H1 (cell line): ENCODE data around the gene HIGD2A. TPM values are rescaled to one million over a fixed set of nuclear protein-coding genes. Genes with fewer than 3 reads are reported as not detected.

ENCODE experiments used
- CTCF ChIA-PET: fragments of 300-600 bp; sonication (Branson Sonifier 250); formaldehyde crosslinking; loops from one replicate; lab custom pipeline; 2021; ENCODE audit not compliant: partially characterized antibody; lab: Charles Lee
- POLR2A ChIA-PET: fragments of 300-600 bp; sonication (Branson Sonifier 250); formaldehyde crosslinking; loops from one replicate; lab custom pipeline; 2021; ENCODE audit warnings: inconsistent platforms; ENCODE audit not compliant: partially characterized antibody; lab: Charles Lee
- DNase-seq, 2 experiments: peaks; one replicate each; pipeline versions ENCODE4 v3.0.0 to v3.0.0-alpha.2; 2010 to 2022; ENCODE audit warnings: low spot score in 2 of 2, low read depth in 1 of 2, mixed read lengths in 1 of 2
- FAIRE-seq: peaks from 2 replicates; lab custom pipeline; 2011; peaks lifted over from hg19 to GRCh38; lab: Jason Lieb, UNC
- H2AFZ ChIP-seq: 2 replicates; pipeline ENCODE4 v1.8.1; 2012; ENCODE audit warnings: low read length, inconsistent platforms
- H2AK5ac ChIP-seq: 2 replicates; pipeline ENCODE4 v1.6.1; 2013; ENCODE audit warnings: low read depth, low read length
- H2BK120ac ChIP-seq: replicated peaks from 2 replicates; pipeline ENCODE3; 2013; ENCODE audit warnings: low read depth, low read length, inconsistent platforms
- H2BK12ac ChIP-seq: 2 replicates; pipeline ENCODE4 v1.6.1; 2013; ENCODE audit warnings: low read depth, low read length
- H2BK15ac ChIP-seq: 2 replicates; pipeline ENCODE4 v1.6.1; 2013; ENCODE audit warnings: low read length
- H2BK20ac ChIP-seq: 2 replicates; pipeline ENCODE4 v1.6.1; 2013; ENCODE audit warnings: low read length
- H2BK5ac ChIP-seq: 2 replicates; pipeline ENCODE4 v1.6.1; 2013; ENCODE audit warnings: low read depth, low read length
- H3K14ac ChIP-seq: 2 replicates; pipeline ENCODE4 v1.6.1; 2013; ENCODE audit warnings: inconsistent platforms; ENCODE audit not compliant: insufficient read length
- H3K18ac ChIP-seq: 2 replicates; pipeline ENCODE4 v1.6.1; 2013; ENCODE audit warnings: low read length; ENCODE audit errors: extremely low read depth
- H3K23ac ChIP-seq: 2 replicates; pipeline ENCODE4 v1.6.1; 2013; ENCODE audit warnings: inconsistent platforms; ENCODE audit not compliant: insufficient read length
- H3K23me2 ChIP-seq: 2 replicates; pipeline ENCODE4 v1.6.1; 2013; ENCODE audit warnings: low read depth, low read length
- H3K27ac ChIP-seq: 2 replicates; pipeline ENCODE4 v1.6.1; 2011; ENCODE audit warnings: low read depth, low read length, inconsistent platforms
- H3K27me3 ChIP-seq, 4 experiments: replicated peaks in 1 of 4; 1 replicate in 1 of 4; 2 replicates in 3 of 4; pipeline versions ENCODE4 v1.6.1 to v1.8.1; 2011 to 2013; ENCODE audit warnings: low read length in 3 of 4, mild to moderate bottlenecking in 3 of 4, inconsistent platforms in 2 of 4, mixed read lengths in 2 of 4, moderate library complexity in 1 of 4; ENCODE audit not compliant: control insufficient read depth in 3 of 4, insufficient read depth in 3 of 4; ENCODE audit errors: extremely low read depth in 1 of 4
- H3K36me3 ChIP-seq, 4 experiments: 2 replicates each; pipeline versions ENCODE4 v1.6.1 to v1.8.1; 2011 to 2013; ENCODE audit warnings: mild to moderate bottlenecking in 4 of 4, low read length in 3 of 4, moderate library complexity in 2 of 4, control low read depth in 1 of 4, inconsistent platforms in 1 of 4; ENCODE audit not compliant: insufficient read depth in 4 of 4, control insufficient read depth in 2 of 4
- H3K4ac ChIP-seq: replicated peaks from 2 replicates; pipeline ENCODE3; 2013; ENCODE audit warnings: low read length, low read depth, mixed read lengths, inconsistent platforms; ENCODE audit not compliant: insufficient read length
- H3K4me1 ChIP-seq, 4 experiments: replicated peaks in 1 of 4; 1 replicate in 1 of 4; 2 replicates in 3 of 4; pipeline versions ENCODE4 v1.6.1 to v1.8.1; 2011 to 2013; ENCODE audit warnings: low read length in 3 of 4, inconsistent platforms in 2 of 4, mixed read lengths in 1 of 4; ENCODE audit not compliant: insufficient read depth in 4 of 4, control insufficient read depth in 3 of 4
- H3K4me2 ChIP-seq, 2 experiments: 2 replicates each; pipeline versions ENCODE4 v1.6.1 to v1.8.1; 2011 to 2013; ENCODE audit warnings: low read depth in 2 of 2, low read length in 2 of 2, control low read depth in 1 of 2, inconsistent platforms in 1 of 2, mild to moderate bottlenecking in 1 of 2; ENCODE audit not compliant: insufficient read depth in 1 of 2
- H3K4me3 ChIP-seq, 4 experiments: fragments of 200-600, 300-600 bp in 1 of 4; sonication (generic), shearing (Covaris generic), sonication (Bioruptor Twin) in 1 of 4; 2 replicates each; pipeline versions ENCODE4 v1.5.1 to v1.8.1; 2011 to 2016; ENCODE audit warnings: low read length in 4 of 4, low read depth in 3 of 4, control low read depth in 2 of 4, inconsistent platforms in 2 of 4, mild to moderate bottlenecking in 2 of 4, mixed read lengths in 1 of 4, moderate library complexity in 1 of 4; ENCODE audit not compliant: insufficient read depth in 2 of 4; ENCODE audit errors: extremely low read depth in 1 of 4
- H3K56ac ChIP-seq: replicated peaks from 2 replicates; pipeline ENCODE3; 2013; ENCODE audit warnings: low read depth, mild to moderate bottlenecking, mixed read lengths, low read length, inconsistent platforms; ENCODE audit not compliant: insufficient read length
- H3K79me1 ChIP-seq: 2 replicates; pipeline ENCODE4 v1.6.1; 2013; ENCODE audit warnings: low read depth, low read length, control low read depth
- H3K79me2 ChIP-seq, 2 experiments: 2 replicates each; pipeline versions ENCODE4 v1.6.1 to v1.8.1; 2012 to 2013; ENCODE audit warnings: low read length in 2 of 2, mild to moderate bottlenecking in 2 of 2, inconsistent platforms in 1 of 2; ENCODE audit not compliant: insufficient read depth in 2 of 2, control insufficient read depth in 1 of 2
- H3K9ac ChIP-seq, 4 experiments: replicated peaks in 1 of 4; 1 replicate in 1 of 4; 2 replicates in 3 of 4; pipeline versions ENCODE4 v1.6.1 to v1.8.1; 2011 to 2013; ENCODE audit warnings: low read depth in 3 of 4, low read length in 3 of 4, control low read depth in 2 of 4, mild to moderate bottlenecking in 2 of 4, moderate library complexity in 2 of 4, inconsistent platforms in 1 of 4; ENCODE audit errors: extremely low read depth in 1 of 4
- H3K9me3 ChIP-seq, 2 experiments: 2 replicates each; pipeline versions ENCODE4 v1.6.1 to v1.8.1; 2012 to 2013; ENCODE audit warnings: mild to moderate bottlenecking in 2 of 2, moderate library complexity in 2 of 2, control low read depth in 1 of 2, inconsistent platforms in 1 of 2, low read depth in 1 of 2, low read length in 1 of 2, mixed read lengths in 1 of 2; ENCODE audit not compliant: insufficient read depth in 2 of 2
- H4K20me1 ChIP-seq, 2 experiments: replicated peaks in 1 of 2; 2 replicates each; pipeline versions ENCODE3 to v1.8.1; 2011 to 2013; ENCODE audit warnings: inconsistent platforms in 2 of 2, low read length in 2 of 2, mild to moderate bottlenecking in 1 of 2; ENCODE audit not compliant: insufficient read depth in 2 of 2, control insufficient read depth in 1 of 2
- H4K5ac ChIP-seq: 2 replicates; pipeline ENCODE4 v1.6.1; 2013; ENCODE audit warnings: low read length, low read depth, mixed read lengths, inconsistent platforms; ENCODE audit not compliant: insufficient read length
- H4K8ac ChIP-seq: 2 replicates; pipeline ENCODE4 v1.8.0; 2013; ENCODE audit warnings: mild to moderate bottlenecking, moderate library complexity, low read length, inconsistent platforms; ENCODE audit not compliant: insufficient read depth; ENCODE audit errors: extremely low read depth
- H4K91ac ChIP-seq: replicated peaks from 2 replicates; pipeline ENCODE3; 2013; ENCODE audit warnings: low read length, mixed read lengths, inconsistent platforms; ENCODE audit not compliant: insufficient read length
- ASH2L ChIP-seq: fragments of 200-600, 300-600 bp; sonication (generic); IDR thresholded peaks from one replicate; pipeline ENCODE4 v1.7.1; 2017; ENCODE audit warnings: low read length
- ATF3 ChIP-seq: IDR thresholded peaks from 2 replicates; pipeline ENCODE4 v1.6.1; 2011; ENCODE audit warnings: low read depth, mild to moderate bottlenecking, low read length; ENCODE audit not compliant: insufficient read depth
- CEBPB ChIP-seq: IDR thresholded peaks from 2 replicates; pipeline ENCODE4 v1.6.1; 2012; ENCODE audit warnings: low read depth, low read length
- EZH2 ChIP-seq: fragments of 200-600 bp; sonication (generic); IDR thresholded peaks from 2 replicates; pipeline ENCODE4 v1.7.1; 2012; ENCODE audit warnings: low read depth, mild to moderate bottlenecking, moderate library complexity, low read length, inconsistent platforms; ENCODE audit not compliant: severe bottlenecking
- JUND ChIP-seq: IDR thresholded peaks from 2 replicates; pipeline ENCODE4 v1.6.1; 2011; ENCODE audit warnings: mild to moderate bottlenecking, improper control_type of control experiment, low read length
- KDM1A ChIP-seq: fragments of 200-600, 300-600 bp; sonication (generic); IDR thresholded peaks from 2 replicates; pipeline ENCODE4 v1.7.1; 2016; ENCODE audit warnings: mild to moderate bottlenecking, low read length, borderline replicate concordance
- POU5F1 ChIP-seq: IDR thresholded peaks from 2 replicates; pipeline ENCODE4 v1.6.1; 2011; ENCODE audit warnings: low read depth, mild to moderate bottlenecking, low read length, moderate library complexity
- SIX5 ChIP-seq: IDR thresholded peaks from 2 replicates; pipeline ENCODE4 v1.6.1; 2011; ENCODE audit warnings: mild to moderate bottlenecking, low read depth, low read length
- SP1 ChIP-seq: IDR thresholded peaks from 2 replicates; pipeline ENCODE4 v1.6.1; 2011; ENCODE audit warnings: low read depth, low read length
- SP2 ChIP-seq: IDR thresholded peaks from 2 replicates; pipeline ENCODE4 v1.6.1; 2012; ENCODE audit warnings: mild to moderate bottlenecking, low read length, inconsistent platforms
- SRF ChIP-seq: IDR thresholded peaks from 2 replicates; pipeline ENCODE4 v1.6.1; 2011; ENCODE audit warnings: mild to moderate bottlenecking, low read depth, low read length, moderate library complexity
- TEAD4 ChIP-seq: IDR thresholded peaks from 2 replicates; pipeline ENCODE4 v1.6.1; 2012; ENCODE audit warnings: low read depth, low read length, inconsistent platforms, mixed read lengths
- YY1 ChIP-seq: IDR thresholded peaks from 2 replicates; pipeline ENCODE4 v1.6.1; 2011; ENCODE audit warnings: low read depth, mild to moderate bottlenecking, low read length
- WGBS, 2 experiments: shearing (Covaris generic) in 1 of 2; methylation state at CpG; one replicate each; pipeline versions ENCODE4 v1.1.6 to v1.1.7; 2013 to 2015; ENCODE audit warnings: low lambda C conversion rate in 2 of 2, mixed read lengths in 2 of 2, inconsistent platforms in 1 of 2, low coverage in 1 of 2, missing lambda C conversion rate in 1 of 2; ENCODE audit not compliant: insufficient replicate concordance in 2 of 2, insufficient coverage in 1 of 2, insufficient read length in 1 of 2; ENCODE audit errors: extremely low coverage in 1 of 2, missing lambda C conversion rate in 1 of 2; 5-methylcytosine and 5-hydroxymethylcytosine counted together
- polyA plus RNA-seq, 7 experiments: library from polyadenylated mRNA; depleted of rRNA in 3 of 7; stranded (reverse) in 5 of 7; unstranded in 2 of 7; fragments of >200 nt in 5 of 7; fragments of 200-250 nt in 2 of 7; gene quantifications; 1 replicate in 5 of 7; 2 replicates in 1 of 7; 4 replicates in 1 of 7; pipeline versions ENCODE4 v1.2.1 to v1.2.3, GENCODE V29; 2011 to 2013; ENCODE audit warnings: missing spikeins in 2 of 7, mixed read lengths in 2 of 7
- total RNA-seq: library from RNA; stranded (reverse); fragmentation: NEBNext Ultra II Directional; extraction: Animal tissue kit (Norgen Biotek cat#: 25700); gene quantifications from 2 replicates; pipeline ENCODE4 v1.2.1, GENCODE V29; 2021

HIGD2A gene
- total and polyA plus RNA-seq, 2 of the 8 experiments (the other 6 are each of a cell fraction or from before 2014, with no cell fraction given) = 95.5 to 264 TPM

GRCh38 chr5:176369934-176370711 lies 18.4 kb upstream of the HIGD2A start:
- H3K4me3 ChIP-seq = no peak overlapping the region
- H3K79me1 ChIP-seq = no peaks in the 10 kb centered on the region
- no peak overlapping the region for H3K4ac ChIP-seq
- H2BK5ac ChIP-seq = no peak overlapping the region
- no peak overlapping the region for H3K56ac ChIP-seq
- no peaks in the 10 kb centered on the region for H3K9me3 ChIP-seq
- peaks cover 0 to 3% of the 10 kb centered on the region in 2 experiments for H4K20me1 ChIP-seq
- no peak overlapping the region for H4K5ac ChIP-seq
- peaks cover 0 to 5% (median 1%) of the 10 kb centered on the region in 4 experiments; a peak in 2 of 7 replicates for H3K4me1 ChIP-seq
- 86% methylated on average over 7 of the region's 8 CpGs; no CpG with 5 or more reads in 1 of the 2 experiments for WGBS, 2 experiments
- H2BK15ac ChIP-seq = no peak overlapping the region
- no peaks in the 10 kb centered on the region for H3K79me2 ChIP-seq
- peaks cover 0 to 6% (median 3%) of the 10 kb centered on the region in 4 experiments; a peak in 3 of 8 replicates for H3K36me3 ChIP-seq
- no peak overlapping the region for H4K91ac ChIP-seq
- H3K14ac ChIP-seq = no peak overlapping the region
- H2BK20ac ChIP-seq = no peak overlapping the region
- no peak overlapping the region for H3K9ac ChIP-seq
- H4K8ac ChIP-seq = no peak overlapping the region
- no peak overlapping the region for H2AFZ ChIP-seq
- DNase-seq (no peak), FAIRE-seq (no peak)
- no peak overlapping the region for H2BK12ac ChIP-seq
- CTCF ChIA-PET = interaction anchor here (0.7 kb wide), 1 partner anchor 15 kb away, joined by 3 read pairs; no protein-coding TSS in a partner anchor
- no peak overlapping the region for H2BK120ac ChIP-seq
- H3K27me3 ChIP-seq = peaks cover under 1 to 20% (median 16%) of the 10 kb centered on the region in 4 experiments
- no peak overlapping the region for H2AK5ac ChIP-seq
- H3K27ac ChIP-seq = no peak overlapping the region
- H3K4me2 ChIP-seq = no peak overlapping the region
- POLR2A ChIA-PET = interaction anchor here (5.0 to 10.1 kb wide), 2 partner anchors 9 to 15 kb away, joined by 15 to 93 read pairs; partner anchors contain the start of genes HIGD2A, KIAA1191 and NOP16
- no peak overlapping the region for H3K23ac ChIP-seq
- H3K18ac ChIP-seq = no peak overlapping the region
- H3K23me2 ChIP-seq = peaks cover 14% of the 10 kb centered on the region
- TF ChIP-seq JUND (no peak), ATF3 (no peak), KDM1A (no peak), TEAD4 (no peak), CEBPB (no peak), EZH2 (no peak), SP2 (no peak), POU5F1 (no peak), SP1 (no peak), SIX5 (no peak), YY1 (no peak), ASH2L (no peak), SRF (no peak)
